H1 (cell line): ENCODE results near the gene FGF3. TPM values are rescaled to one million over a fixed set of nuclear protein-coding genes. Genes with fewer than 3 reads are reported as not detected.
A peak's percentile ranks its signal among the peaks of the same experiment; 100 is the strongest.

Source experiments
- CTCF ChIA-PET: fragments of 300-600 bp; sonication (Branson Sonifier 250); formaldehyde crosslinking; loops from one replicate; lab custom pipeline; 2021; ENCODE audit not compliant: partially characterized antibody; lab: Charles Lee
- POLR2A ChIA-PET: fragments of 300-600 bp; sonication (Branson Sonifier 250); formaldehyde crosslinking; loops from one replicate; lab custom pipeline; 2021; ENCODE audit warnings: inconsistent platforms; ENCODE audit not compliant: partially characterized antibody; lab: Charles Lee
- DNase-seq, 2 experiments: peaks; one replicate each; pipeline versions ENCODE4 v3.0.0 to v3.0.0-alpha.2; 2010 to 2022; ENCODE audit warnings: low spot score in 2 of 2, low read depth in 1 of 2, mixed read lengths in 1 of 2
- FAIRE-seq: peaks from 2 replicates; lab custom pipeline; 2011; peaks lifted over from hg19 to GRCh38; lab: Jason Lieb, UNC
- H2AFZ ChIP-seq: 2 replicates; pipeline ENCODE4 v1.8.1; 2012; ENCODE audit warnings: low read length, inconsistent platforms
- H2AK5ac ChIP-seq: 2 replicates; pipeline ENCODE4 v1.6.1; 2013; ENCODE audit warnings: low read depth, low read length
- H2BK120ac ChIP-seq: replicated peaks from 2 replicates; pipeline ENCODE3; 2013; ENCODE audit warnings: low read depth, low read length, inconsistent platforms
- H2BK12ac ChIP-seq: 2 replicates; pipeline ENCODE4 v1.6.1; 2013; ENCODE audit warnings: low read depth, low read length
- H2BK15ac ChIP-seq: 2 replicates; pipeline ENCODE4 v1.6.1; 2013; ENCODE audit warnings: low read length
- H2BK20ac ChIP-seq: 2 replicates; pipeline ENCODE4 v1.6.1; 2013; ENCODE audit warnings: low read length
- H2BK5ac ChIP-seq: 2 replicates; pipeline ENCODE4 v1.6.1; 2013; ENCODE audit warnings: low read depth, low read length
- H3K14ac ChIP-seq: 2 replicates; pipeline ENCODE4 v1.6.1; 2013; ENCODE audit warnings: inconsistent platforms; ENCODE audit not compliant: insufficient read length
- H3K18ac ChIP-seq: 2 replicates; pipeline ENCODE4 v1.6.1; 2013; ENCODE audit warnings: low read length; ENCODE audit errors: extremely low read depth
- H3K23ac ChIP-seq: 2 replicates; pipeline ENCODE4 v1.6.1; 2013; ENCODE audit warnings: inconsistent platforms; ENCODE audit not compliant: insufficient read length
- H3K23me2 ChIP-seq: 2 replicates; pipeline ENCODE4 v1.6.1; 2013; ENCODE audit warnings: low read depth, low read length
- H3K27ac ChIP-seq: 2 replicates; pipeline ENCODE4 v1.6.1; 2011; ENCODE audit warnings: low read depth, low read length, inconsistent platforms
- H3K27me3 ChIP-seq, 4 experiments: replicated peaks in 1 of 4; 1 replicate in 1 of 4; 2 replicates in 3 of 4; pipeline versions ENCODE4 v1.6.1 to v1.8.1; 2011 to 2013; ENCODE audit warnings: low read length in 3 of 4, mild to moderate bottlenecking in 3 of 4, inconsistent platforms in 2 of 4, mixed read lengths in 2 of 4, moderate library complexity in 1 of 4; ENCODE audit not compliant: control insufficient read depth in 3 of 4, insufficient read depth in 3 of 4; ENCODE audit errors: extremely low read depth in 1 of 4
- H3K36me3 ChIP-seq, 4 experiments: 2 replicates each; pipeline versions ENCODE4 v1.6.1 to v1.8.1; 2011 to 2013; ENCODE audit warnings: mild to moderate bottlenecking in 4 of 4, low read length in 3 of 4, moderate library complexity in 2 of 4, control low read depth in 1 of 4, inconsistent platforms in 1 of 4; ENCODE audit not compliant: insufficient read depth in 4 of 4, control insufficient read depth in 2 of 4
- H3K4ac ChIP-seq: replicated peaks from 2 replicates; pipeline ENCODE3; 2013; ENCODE audit warnings: low read length, low read depth, mixed read lengths, inconsistent platforms; ENCODE audit not compliant: insufficient read length
- H3K4me1 ChIP-seq, 4 experiments: replicated peaks in 1 of 4; 1 replicate in 1 of 4; 2 replicates in 3 of 4; pipeline versions ENCODE4 v1.6.1 to v1.8.1; 2011 to 2013; ENCODE audit warnings: low read length in 3 of 4, inconsistent platforms in 2 of 4, mixed read lengths in 1 of 4; ENCODE audit not compliant: insufficient read depth in 4 of 4, control insufficient read depth in 3 of 4
- H3K4me2 ChIP-seq, 2 experiments: 2 replicates each; pipeline versions ENCODE4 v1.6.1 to v1.8.1; 2011 to 2013; ENCODE audit warnings: low read depth in 2 of 2, low read length in 2 of 2, control low read depth in 1 of 2, inconsistent platforms in 1 of 2, mild to moderate bottlenecking in 1 of 2; ENCODE audit not compliant: insufficient read depth in 1 of 2
- H3K4me3 ChIP-seq, 4 experiments: fragments of 200-600, 300-600 bp in 1 of 4; sonication (generic), shearing (Covaris generic), sonication (Bioruptor Twin) in 1 of 4; 2 replicates each; pipeline versions ENCODE4 v1.5.1 to v1.8.1; 2011 to 2016; ENCODE audit warnings: low read length in 4 of 4, low read depth in 3 of 4, control low read depth in 2 of 4, inconsistent platforms in 2 of 4, mild to moderate bottlenecking in 2 of 4, mixed read lengths in 1 of 4, moderate library complexity in 1 of 4; ENCODE audit not compliant: insufficient read depth in 2 of 4; ENCODE audit errors: extremely low read depth in 1 of 4
- H3K56ac ChIP-seq: replicated peaks from 2 replicates; pipeline ENCODE3; 2013; ENCODE audit warnings: low read depth, mild to moderate bottlenecking, mixed read lengths, low read length, inconsistent platforms; ENCODE audit not compliant: insufficient read length
- H3K79me1 ChIP-seq: 2 replicates; pipeline ENCODE4 v1.6.1; 2013; ENCODE audit warnings: low read depth, low read length, control low read depth
- H3K79me2 ChIP-seq, 2 experiments: 2 replicates each; pipeline versions ENCODE4 v1.6.1 to v1.8.1; 2012 to 2013; ENCODE audit warnings: low read length in 2 of 2, mild to moderate bottlenecking in 2 of 2, inconsistent platforms in 1 of 2; ENCODE audit not compliant: insufficient read depth in 2 of 2, control insufficient read depth in 1 of 2
- H3K9ac ChIP-seq, 4 experiments: replicated peaks in 1 of 4; 1 replicate in 1 of 4; 2 replicates in 3 of 4; pipeline versions ENCODE4 v1.6.1 to v1.8.1; 2011 to 2013; ENCODE audit warnings: low read depth in 3 of 4, low read length in 3 of 4, control low read depth in 2 of 4, mild to moderate bottlenecking in 2 of 4, moderate library complexity in 2 of 4, inconsistent platforms in 1 of 4; ENCODE audit errors: extremely low read depth in 1 of 4
- H3K9me3 ChIP-seq, 2 experiments: 2 replicates each; pipeline versions ENCODE4 v1.6.1 to v1.8.1; 2012 to 2013; ENCODE audit warnings: mild to moderate bottlenecking in 2 of 2, moderate library complexity in 2 of 2, control low read depth in 1 of 2, inconsistent platforms in 1 of 2, low read depth in 1 of 2, low read length in 1 of 2, mixed read lengths in 1 of 2; ENCODE audit not compliant: insufficient read depth in 2 of 2
- H4K20me1 ChIP-seq, 2 experiments: replicated peaks in 1 of 2; 2 replicates each; pipeline versions ENCODE3 to v1.8.1; 2011 to 2013; ENCODE audit warnings: inconsistent platforms in 2 of 2, low read length in 2 of 2, mild to moderate bottlenecking in 1 of 2; ENCODE audit not compliant: insufficient read depth in 2 of 2, control insufficient read depth in 1 of 2
- H4K5ac ChIP-seq: 2 replicates; pipeline ENCODE4 v1.6.1; 2013; ENCODE audit warnings: low read length, low read depth, mixed read lengths, inconsistent platforms; ENCODE audit not compliant: insufficient read length
- H4K8ac ChIP-seq: 2 replicates; pipeline ENCODE4 v1.8.0; 2013; ENCODE audit warnings: mild to moderate bottlenecking, moderate library complexity, low read length, inconsistent platforms; ENCODE audit not compliant: insufficient read depth; ENCODE audit errors: extremely low read depth
- H4K91ac ChIP-seq: replicated peaks from 2 replicates; pipeline ENCODE3; 2013; ENCODE audit warnings: low read length, mixed read lengths, inconsistent platforms; ENCODE audit not compliant: insufficient read length
- RFX5 ChIP-seq: IDR thresholded peaks from 2 replicates; pipeline ENCODE4 v1.6.1; 2011; ENCODE audit warnings: low read depth, low read length, improper control_type of control experiment, borderline replicate concordance
- SIRT6 ChIP-seq: IDR thresholded peaks from one replicate; pipeline ENCODE4 v1.7.1; 2012; ENCODE audit warnings: low read length, inconsistent platforms
- SP4 ChIP-seq: IDR thresholded peaks from 2 replicates; pipeline ENCODE4 v1.6.1; 2012; ENCODE audit warnings: low read length, inconsistent platforms
- YY1 ChIP-seq: IDR thresholded peaks from 2 replicates; pipeline ENCODE4 v1.6.1; 2011; ENCODE audit warnings: low read depth, mild to moderate bottlenecking, low read length
- ZNF274 ChIP-seq: IDR thresholded peaks from 2 replicates; pipeline ENCODE4 v1.7.0; 2012; ENCODE audit warnings: low read length, borderline replicate concordance; ENCODE audit errors: extremely low read depth
- WGBS, 2 experiments: shearing (Covaris generic) in 1 of 2; methylation state at CpG; one replicate each; pipeline versions ENCODE4 v1.1.6 to v1.1.7; 2013 to 2015; ENCODE audit warnings: low lambda C conversion rate in 2 of 2, mixed read lengths in 2 of 2, inconsistent platforms in 1 of 2, low coverage in 1 of 2, missing lambda C conversion rate in 1 of 2; ENCODE audit not compliant: insufficient replicate concordance in 2 of 2, insufficient coverage in 1 of 2, insufficient read length in 1 of 2; ENCODE audit errors: extremely low coverage in 1 of 2, missing lambda C conversion rate in 1 of 2; 5-methylcytosine and 5-hydroxymethylcytosine counted together
- polyA plus RNA-seq, 7 experiments: library from polyadenylated mRNA; depleted of rRNA in 3 of 7; stranded (reverse) in 5 of 7; unstranded in 2 of 7; fragments of >200 nt in 5 of 7; fragments of 200-250 nt in 2 of 7; gene quantifications; 1 replicate in 5 of 7; 2 replicates in 1 of 7; 4 replicates in 1 of 7; pipeline versions ENCODE4 v1.2.1 to v1.2.3, GENCODE V29; 2011 to 2013; ENCODE audit warnings: missing spikeins in 2 of 7, mixed read lengths in 2 of 7
- total RNA-seq: library from RNA; stranded (reverse); fragmentation: NEBNext Ultra II Directional; extraction: Animal tissue kit (Norgen Biotek cat#: 25700); gene quantifications from 2 replicates; pipeline ENCODE4 v1.2.1, GENCODE V29; 2021

The FGF3 gene
- total and polyA plus RNA-seq, 2 of the 8 experiments (the other 6 are each of a cell fraction or from before 2014, with no cell fraction given) = not detected

GRCh38 chr11:69825941-69826340 is 6.7 kb upstream of the FGF3 start:
- H4K91ac ChIP-seq = no peak overlapping the region
- no peak overlapping the region for H2BK20ac ChIP-seq
- H2BK5ac ChIP-seq = no peak overlapping the region
- H3K27me3 ChIP-seq = peaks cover 2 to 22% (median 13%) of the 10 kb centered on the region in 4 experiments
- H3K9ac ChIP-seq = no peak overlapping the region
- no peak overlapping the region for H4K8ac ChIP-seq
- H3K79me2 ChIP-seq = no peaks in the 10 kb centered on the region
- H3K4me2 ChIP-seq = no peak overlapping the region
- no peaks in the 10 kb centered on the region for H3K79me1 ChIP-seq
- no peak overlapping the region for H2AFZ ChIP-seq
- no peaks in the 10 kb centered on the region for H4K20me1 ChIP-seq
- no peaks in the 10 kb centered on the region for H3K9me3 ChIP-seq
- no peak overlapping the region for H3K27ac ChIP-seq
- no peaks in the 10 kb centered on the region for H3K23me2 ChIP-seq
- TF ChIP-seq SIRT6 (no peak), SP4 (no peak), YY1 (no peak), RFX5 (no peak), ZNF274 (no peak)
- no peak overlapping the region for H3K56ac ChIP-seq
- H2BK12ac ChIP-seq = 0 out of 2 replicates have a peak overlapping the region, but pooled peaks have one; percentile 9
- no peak overlapping the region for H3K4me3 ChIP-seq
- no peak overlapping the region for H3K18ac ChIP-seq
- no peak for FAIRE-seq
- no peak overlapping the region for H2BK15ac ChIP-seq
- H3K36me3 ChIP-seq = no peaks in the 10 kb centered on the region
- no peak overlapping the region for H3K4ac ChIP-seq
- DNase-seq = no peak
- H3K14ac ChIP-seq = no peak overlapping the region
- ChIA-PET POLR2A (interaction anchor here (0.5 kb wide), 1 partner anchor 114 kb away, joined by 3 read pairs; no protein-coding TSS in a partner anchor), CTCF (interaction anchor here (0.8 to 1.4 kb wide), 2 partner anchors 17 to 55 kb away, joined by 3 read pairs; no protein-coding TSS in a partner anchor)
- peaks cover 0 to 6% (median 0%) of the 10 kb centered on the region in 4 experiments; a peak in 4 of 7 replicates for H3K4me1 ChIP-seq
- H3K23ac ChIP-seq = no peak overlapping the region
- 92% methylated on average over 8 of the region's 8 CpGs; no CpG with 5 or more reads in 1 of the 2 experiments for WGBS, 2 experiments
- no peak overlapping the region for H2AK5ac ChIP-seq
- no peak overlapping the region for H4K5ac ChIP-seq
- H2BK120ac ChIP-seq = no peak overlapping the region
